GM10847 (cell line): ENCODE data around the gene CXCL14.

Experiments used
- POLR2A ChIP-seq: IDR thresholded peaks from 2 replicates; pipeline ENCODE4 v1.6.1; 2011; ENCODE audit not compliant: insufficient read length; ENCODE audit errors: extremely low read depth

CXCL14 gene

GRCh38 chr5:135543485-135544304 lies 35.1 kb downstream of the CXCL14 start:
- TF ChIP-seq POLR2A = no peak

DNA sequence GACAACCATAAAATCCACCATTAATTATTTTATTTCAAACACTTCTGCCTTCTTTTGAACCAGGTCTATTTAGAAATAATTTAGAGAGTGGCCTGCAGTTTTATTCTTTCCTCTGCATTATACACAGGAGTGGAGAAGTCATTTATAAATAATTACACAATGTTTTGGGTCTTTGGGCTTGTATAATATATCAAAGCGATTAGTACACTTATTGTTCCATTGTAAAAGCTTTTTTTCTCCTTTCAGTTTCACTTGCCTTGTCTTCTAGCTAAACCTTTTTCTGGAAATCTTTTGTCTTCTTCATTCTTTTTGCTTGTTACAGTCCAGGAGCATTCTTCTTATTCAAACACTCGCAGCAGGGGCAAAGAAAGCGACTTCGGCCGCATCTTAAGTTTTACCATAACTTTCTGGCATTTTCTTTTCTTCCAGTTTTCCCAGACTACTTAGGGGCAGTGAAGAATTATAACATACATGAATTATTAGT lies 35.7 kb downstream of the CXCL14 start:
- TF ChIP-seq POLR2A = no peak

- TF ChIP-seq POLR2A = no peak
Measured at GRCh38 chr5:135541807-135542502, 36.8 kb downstream of the CXCL14 start.

GRCh38 chr5:135539430-135540005 lies 39.3 kb downstream of the CXCL14 start:
- no peak for TF ChIP-seq POLR2A

DNA sequence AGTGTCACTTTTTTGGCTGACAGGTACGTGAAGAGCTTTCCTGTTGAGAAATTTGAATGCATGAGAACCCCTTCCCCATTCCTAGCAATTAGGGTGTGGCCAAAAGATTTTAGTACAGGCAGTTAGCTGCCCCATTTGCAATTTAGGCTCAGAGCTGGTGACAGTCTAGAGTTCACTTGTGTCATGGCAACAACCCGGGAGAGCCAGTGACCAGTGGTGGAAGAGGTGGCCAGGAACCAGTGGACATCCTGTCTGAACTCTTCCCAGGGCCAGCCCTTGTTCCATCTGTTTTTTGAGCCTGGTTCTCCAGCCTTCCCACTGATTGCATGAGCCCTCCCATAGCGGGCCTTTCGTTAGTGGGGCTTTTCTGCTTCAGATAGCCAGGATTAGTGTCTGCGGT lies 40.5 kb downstream of the CXCL14 start:
- no peak for TF ChIP-seq POLR2A

DNA sequence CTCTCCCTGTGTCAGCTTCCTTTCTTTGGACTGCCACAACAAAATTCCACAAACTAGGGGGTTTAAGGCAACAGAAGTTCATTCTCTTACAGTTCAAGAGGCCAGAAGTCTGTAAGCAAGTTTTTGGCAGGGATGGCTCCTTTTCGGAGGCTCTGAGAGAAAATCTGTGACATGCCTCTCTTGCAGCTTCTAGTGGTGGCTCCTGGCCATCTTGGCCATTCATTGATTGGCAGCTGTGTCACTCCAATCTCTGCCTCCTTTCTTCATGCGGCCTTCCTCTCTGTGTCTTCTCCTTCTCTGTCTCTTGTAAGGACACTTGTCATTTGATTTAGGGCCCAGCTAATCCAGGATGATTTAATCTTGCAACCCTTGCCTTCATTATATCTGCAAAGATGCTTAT lies 41.0 kb downstream of the CXCL14 start:
- no peak for TF ChIP-seq POLR2A

- no peak for TF ChIP-seq POLR2A
Measured at GRCh38 chr5:135537271-135537670, 41.5 kb downstream of the CXCL14 start.

- no peak for TF ChIP-seq POLR2A
Measured at GRCh38 chr5:135535820-135536801, 42.7 kb downstream of the CXCL14 start, which contains the start of gene NEUROG1. Gene NEUROG1, minus strand, starts transcription at chr5:135535964. Its CDS starts 274 bp downstream, at chr5:135535690.

GRCh38 chr5:135535420-135535819 lies 43.4 kb downstream of the CXCL14 start:
- TF ChIP-seq POLR2A = no peak

DNA sequence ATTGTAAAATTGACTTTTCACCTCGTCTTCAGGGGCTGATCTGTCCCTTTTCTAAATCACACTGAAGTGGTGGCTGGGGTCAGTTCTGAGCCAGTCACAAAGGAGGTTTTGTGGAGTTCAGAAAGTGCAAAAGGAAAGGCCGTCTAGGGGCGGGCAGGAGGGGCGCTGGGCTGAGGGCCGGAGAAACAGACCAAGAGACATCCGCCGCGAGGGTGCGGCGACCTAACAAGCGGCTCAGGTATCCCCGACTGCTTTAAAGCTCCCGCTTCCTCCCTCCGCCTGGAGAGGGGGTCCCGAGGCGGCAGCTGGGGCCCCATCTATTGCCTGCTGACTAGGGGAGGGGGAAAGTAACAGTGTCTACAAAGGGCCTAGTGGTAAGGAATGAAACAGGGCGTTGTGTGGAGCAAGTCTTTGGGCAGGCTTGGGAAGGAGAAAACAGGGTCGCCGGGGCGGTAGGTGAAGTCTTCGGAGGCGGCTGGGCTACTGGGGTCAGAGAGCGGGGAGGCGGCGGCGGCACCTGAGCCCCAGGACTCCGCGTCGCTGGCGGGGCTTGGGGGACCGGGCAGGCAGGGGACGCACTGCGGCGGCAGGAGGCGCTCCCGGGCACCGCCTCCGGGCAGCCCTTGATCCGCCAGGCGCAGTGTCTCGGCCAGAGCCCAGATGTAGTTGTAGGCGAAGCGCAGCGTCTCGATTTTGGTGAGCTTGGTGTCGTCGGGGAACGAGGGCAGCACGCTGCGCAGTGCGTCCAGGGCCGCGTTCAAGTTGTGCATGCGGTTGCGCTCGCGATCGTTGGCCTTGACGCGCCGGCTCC lies 44.0 kb downstream of the CXCL14 start:
- no peak for TF ChIP-seq POLR2A

DNA sequence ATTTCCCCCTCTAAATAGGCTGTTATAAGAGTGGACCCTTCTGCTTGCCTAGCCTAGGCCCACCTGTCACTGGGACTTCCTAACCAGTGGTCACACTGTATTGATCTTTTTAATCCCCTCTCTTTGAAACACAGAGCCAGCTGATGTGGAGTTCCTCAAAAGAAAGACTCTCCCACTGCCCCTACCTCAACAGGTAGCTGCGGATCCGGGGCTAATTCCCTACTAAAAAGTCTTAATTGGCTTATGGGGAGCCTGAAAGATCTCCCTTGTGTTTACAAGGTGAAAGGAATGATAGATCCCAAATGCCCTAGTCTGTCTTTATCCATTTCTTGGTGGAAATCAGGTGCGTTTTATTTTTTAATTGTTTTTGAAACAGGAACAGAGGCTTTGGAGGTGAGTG lies 45.0 kb downstream of the CXCL14 start:
- TF ChIP-seq POLR2A = no peak

GRCh38 chr5:135533334-135533733 lies 45.5 kb downstream of the CXCL14 start:
- TF ChIP-seq POLR2A = no peak

DNA sequence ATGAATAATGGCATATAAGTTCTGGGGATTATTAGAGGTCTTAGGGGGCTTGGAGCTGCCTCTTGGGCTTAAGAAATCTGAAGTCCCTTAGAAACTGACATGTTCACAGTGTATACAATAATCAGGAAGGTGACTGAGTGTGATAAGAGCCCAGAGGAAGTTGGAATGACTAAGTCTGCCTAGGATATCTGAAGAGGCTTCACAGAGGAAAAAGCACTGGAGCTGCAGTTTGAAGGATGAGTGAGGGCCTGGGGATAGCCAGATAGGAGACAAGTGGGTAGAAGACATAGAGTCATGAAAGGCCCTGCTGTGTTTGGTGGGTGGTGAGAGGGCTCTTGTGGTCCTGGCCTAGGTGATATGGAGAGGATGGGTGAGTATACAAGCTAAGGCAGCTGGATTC lies 51.9 kb downstream of the CXCL14 start:
- TF ChIP-seq POLR2A = no peak

GRCh38 chr5:135521964-135522363 lies 56.8 kb downstream of the CXCL14 start:
- no peak for TF ChIP-seq POLR2A
